Activated CD4-positive, alpha-beta T cell treated with anti-CD3 and anti-CD28 coated beads for 48 hours (primary cell): ENCODE data around the gene HOXC10.

ENCODE experiments used
- DNase-seq: peaks from one replicate; pipeline ENCODE4 v3.0.0-alpha.2; 2020

The HOXC10 gene

DNA sequence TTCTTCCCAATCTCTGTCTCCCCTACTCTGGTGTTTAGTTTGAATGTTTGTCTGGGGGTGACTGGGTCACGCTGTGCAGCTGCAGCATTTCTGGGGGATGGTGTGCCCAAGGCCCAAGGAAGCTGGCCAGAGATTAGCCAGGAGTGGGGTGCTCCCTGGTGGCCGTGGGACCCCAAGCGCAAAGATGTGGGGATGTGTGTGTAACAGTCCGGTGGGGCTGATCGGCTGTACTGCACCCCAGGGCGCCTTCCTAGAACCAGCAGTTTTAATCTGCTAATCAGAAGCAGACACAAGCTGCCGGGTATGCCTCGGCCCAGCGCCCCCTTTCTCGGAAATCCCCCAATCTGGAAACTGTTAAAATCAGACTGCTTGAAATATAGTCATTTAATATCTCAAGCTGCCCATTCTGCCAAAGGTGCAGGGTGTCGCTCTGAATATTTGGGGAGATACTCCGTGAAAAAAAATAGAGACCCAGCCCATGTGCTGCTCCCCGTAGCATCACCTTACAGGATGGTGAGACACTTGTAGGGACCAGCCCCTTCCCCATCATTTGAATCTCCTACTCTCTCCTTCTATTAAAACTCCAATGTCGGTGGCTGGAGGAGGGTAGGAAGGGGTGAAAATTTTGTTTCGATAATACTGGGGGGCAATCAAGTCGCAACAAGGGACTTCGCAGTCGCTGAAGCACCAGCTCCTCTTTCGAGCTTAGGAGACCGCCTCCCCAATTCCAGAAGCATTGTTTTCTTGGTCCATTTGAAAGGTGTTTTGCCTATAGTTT is 19.3 kb downstream of the HOXC10 start:
- DNase-seq: no peak

DNA sequence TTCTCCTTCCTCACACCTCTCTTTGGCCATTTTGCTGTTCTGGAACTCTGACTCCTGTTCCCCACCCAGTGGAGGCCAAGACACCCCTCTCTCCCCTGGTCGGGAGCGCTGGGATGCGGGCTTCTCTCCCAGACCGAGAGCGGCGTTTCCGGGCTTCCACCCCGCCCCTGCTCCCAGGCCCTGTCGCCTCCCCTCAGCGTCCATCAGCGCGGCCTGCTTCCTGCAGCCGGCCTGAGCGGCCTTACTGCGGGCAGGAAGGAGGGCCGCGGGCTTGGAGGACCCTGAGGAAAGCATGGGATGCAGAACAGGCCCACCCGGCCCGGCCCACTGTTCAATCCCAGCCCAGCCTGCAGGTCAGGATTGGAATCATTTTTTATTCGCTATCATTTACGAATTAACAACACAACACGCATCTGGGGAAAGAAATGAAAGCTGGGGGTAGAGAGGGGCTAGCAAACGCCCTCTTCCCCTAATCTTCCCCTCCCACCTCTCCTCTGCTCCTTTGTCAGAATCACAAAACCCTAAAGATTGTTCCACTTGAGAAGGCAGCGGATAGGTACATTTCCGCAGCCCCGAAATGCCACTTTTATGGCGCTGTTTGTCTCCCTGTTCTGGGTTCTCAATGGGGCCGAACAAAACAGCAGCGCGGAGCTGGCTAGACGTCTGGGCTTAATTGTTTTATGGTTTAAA is 20.0 kb downstream of the HOXC10 start:
- no peak for DNase-seq

DNA sequence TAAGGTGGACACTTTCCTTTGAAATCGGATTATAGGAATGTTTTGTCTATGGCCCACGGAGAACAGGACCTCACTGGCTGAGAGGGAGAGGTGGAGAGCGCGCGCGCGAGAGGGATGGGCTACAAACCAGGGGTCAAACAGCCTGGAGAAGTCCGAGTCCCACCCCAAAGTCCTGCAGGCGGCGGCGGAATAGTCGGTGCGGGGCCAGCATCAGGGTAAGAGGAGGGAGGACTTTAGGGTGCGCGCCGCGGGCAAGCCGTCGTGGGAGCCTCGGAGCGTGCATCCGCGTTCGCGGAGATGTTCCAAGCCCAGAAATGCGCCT is 20.5 kb downstream of the HOXC10 start:
- DNase-seq: no peak

DNA sequence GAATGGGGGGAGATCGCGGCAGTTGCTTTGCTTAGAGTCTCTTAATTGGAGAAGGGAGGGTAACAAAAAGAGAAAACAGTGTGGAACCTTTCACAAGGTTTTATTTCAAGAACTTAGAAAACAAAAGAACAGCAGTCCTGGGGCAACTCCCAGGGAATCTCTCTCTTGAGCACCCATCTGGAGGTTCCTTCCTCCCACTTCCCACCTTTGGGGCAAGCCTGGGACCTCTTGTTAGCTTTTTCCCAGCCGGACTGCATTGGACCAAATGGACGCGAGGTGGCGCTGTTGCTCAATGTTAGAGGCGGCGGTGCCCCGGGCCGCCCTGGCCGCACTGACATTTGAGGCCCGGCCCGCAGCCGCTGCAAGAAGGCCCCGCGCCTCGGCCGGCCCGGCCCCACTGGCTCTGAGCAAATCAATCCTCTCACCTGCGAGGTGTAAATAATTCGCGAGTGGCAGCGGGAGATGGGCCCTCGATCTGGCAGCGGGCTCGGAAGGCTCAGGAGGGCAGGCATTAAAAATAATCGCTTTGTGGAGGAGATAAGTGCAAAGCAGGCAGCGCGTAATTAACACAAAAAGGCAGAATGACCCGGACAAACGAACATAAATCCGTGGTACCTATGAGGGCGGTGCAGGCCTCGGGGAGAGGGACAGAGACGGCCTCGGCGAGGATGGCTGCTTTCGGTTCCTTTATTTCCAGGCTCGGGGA is 21.1 kb downstream of the HOXC10 start:
- DNase-seq: peak; percentile 89

DNA sequence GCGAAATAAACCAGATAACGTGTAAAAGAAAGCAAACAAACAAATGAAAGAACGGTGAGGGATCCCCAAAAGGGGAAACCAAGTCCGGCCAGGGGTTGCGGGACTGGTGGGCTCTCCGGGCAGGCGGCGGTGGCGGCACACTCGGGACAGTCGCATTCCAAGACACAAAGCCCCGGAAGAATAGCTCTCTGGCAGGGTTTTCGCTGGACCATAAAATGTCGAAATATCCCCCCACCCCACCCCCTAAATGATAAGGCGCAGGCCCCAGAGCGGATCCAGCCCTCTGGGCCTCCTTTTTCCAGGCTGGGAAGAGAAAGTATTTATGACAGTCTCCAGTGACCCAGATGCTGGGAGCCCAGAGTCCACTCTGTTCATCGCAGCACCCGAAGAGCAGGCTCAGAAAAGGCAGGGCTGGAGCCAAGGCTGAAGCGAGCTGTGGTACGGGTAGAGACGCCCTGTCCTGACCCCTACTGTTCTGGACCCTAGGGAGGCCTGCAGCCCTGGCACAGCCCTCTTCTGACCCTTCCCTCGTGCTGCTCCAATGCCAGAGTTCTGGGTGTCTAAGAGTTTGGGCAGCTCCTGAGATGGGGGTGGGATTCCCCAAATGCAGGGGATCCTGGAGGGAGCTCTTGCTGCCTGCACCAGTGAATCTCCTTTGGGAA is 21.7 kb downstream of the HOXC10 start:
- no peak for DNase-seq

DNA sequence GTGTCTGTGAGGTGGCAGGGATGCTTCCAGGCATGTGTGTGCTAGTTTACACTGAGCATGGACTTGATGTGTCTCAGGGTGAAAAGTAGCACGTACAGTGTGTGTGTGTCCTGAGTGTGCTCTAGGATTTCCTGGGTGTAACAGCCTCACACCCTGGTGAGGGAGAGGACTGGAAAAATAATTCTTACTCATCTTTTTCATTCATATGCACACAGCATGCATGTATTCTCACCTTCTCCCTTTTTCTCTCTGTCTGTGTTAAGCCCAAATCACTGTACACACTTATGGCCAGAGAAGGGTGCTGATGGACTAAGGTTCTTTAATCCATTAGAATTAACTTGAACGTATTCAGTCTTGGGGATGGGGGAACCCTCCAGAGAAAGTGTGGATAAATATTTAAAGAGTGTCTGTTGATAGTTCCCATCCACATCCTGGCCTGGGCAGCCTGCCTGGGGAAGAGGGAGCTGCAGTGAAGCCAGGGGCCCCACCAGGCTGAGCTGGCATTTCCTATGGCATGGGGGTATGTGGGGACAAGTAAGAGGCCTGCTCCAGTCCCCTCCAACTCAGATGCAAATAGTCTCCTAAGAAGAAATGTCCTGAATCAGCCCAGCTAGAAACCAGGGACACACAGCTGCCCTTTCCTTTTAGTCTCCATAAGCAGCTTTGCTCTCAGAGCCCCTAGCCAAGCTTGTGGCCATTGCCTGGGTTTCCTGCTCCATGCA is 22.8 kb downstream of the HOXC10 start:
- DNase-seq: no peak

DNA sequence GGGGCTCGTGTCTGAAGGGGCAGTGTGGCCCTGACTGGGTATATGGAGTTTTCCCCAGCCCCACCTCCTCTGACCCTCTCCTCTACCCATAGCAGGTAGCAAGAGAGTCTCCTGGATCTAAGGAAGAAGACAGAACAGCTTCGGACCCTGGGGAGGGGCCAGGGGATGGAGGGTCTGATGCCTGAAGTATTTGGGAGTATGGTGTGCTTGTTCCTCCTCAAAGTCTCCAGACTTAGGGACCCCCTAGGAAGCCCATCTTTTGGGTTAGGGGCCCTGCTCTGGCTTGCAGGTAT is 23.3 kb downstream of the HOXC10 start:
- DNase-seq: no peak

DNA sequence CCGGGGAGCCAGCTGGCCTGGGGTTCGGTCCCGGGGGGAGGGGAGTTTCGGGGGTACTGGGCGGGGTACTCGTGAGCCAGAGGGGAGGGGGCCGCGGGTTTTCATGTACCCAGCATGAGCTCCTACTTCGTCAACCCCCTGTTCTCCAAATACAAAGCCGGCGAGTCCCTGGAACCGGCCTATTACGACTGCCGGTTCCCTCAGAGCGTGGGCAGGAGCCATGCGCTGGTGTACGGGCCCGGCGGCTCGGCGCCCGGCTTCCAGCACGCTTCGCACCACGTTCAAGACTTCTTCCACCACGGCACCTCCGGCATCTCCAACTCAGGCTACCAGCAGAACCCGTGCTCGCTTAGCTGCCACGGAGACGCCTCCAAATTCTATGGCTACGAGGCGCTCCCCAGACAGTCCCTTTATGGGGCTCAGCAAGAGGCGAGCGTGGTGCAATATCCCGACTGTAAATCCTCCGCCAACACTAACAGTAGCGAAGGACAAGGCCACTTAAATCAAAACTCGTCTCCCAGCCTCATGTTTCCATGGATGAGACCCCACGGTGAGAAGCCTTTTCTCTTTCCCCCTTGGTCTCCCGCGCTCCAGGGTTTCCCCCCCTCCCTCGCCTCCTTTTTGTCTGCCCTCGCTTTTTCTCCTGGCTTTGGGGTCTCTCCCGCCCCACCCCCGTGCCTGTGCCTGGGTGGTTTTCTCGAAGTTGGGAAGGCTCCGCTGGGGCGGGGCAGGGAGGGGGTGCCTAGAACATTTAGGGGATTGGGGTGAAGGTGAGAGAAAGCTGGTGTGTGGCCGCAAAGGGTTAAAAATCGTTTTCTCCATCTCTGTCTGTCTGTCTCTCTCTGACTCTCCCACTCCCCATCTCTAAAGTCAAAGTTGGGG is 24.5 kb downstream of the HOXC10 start:
- DNase-seq: peak; percentile 54

DNA sequence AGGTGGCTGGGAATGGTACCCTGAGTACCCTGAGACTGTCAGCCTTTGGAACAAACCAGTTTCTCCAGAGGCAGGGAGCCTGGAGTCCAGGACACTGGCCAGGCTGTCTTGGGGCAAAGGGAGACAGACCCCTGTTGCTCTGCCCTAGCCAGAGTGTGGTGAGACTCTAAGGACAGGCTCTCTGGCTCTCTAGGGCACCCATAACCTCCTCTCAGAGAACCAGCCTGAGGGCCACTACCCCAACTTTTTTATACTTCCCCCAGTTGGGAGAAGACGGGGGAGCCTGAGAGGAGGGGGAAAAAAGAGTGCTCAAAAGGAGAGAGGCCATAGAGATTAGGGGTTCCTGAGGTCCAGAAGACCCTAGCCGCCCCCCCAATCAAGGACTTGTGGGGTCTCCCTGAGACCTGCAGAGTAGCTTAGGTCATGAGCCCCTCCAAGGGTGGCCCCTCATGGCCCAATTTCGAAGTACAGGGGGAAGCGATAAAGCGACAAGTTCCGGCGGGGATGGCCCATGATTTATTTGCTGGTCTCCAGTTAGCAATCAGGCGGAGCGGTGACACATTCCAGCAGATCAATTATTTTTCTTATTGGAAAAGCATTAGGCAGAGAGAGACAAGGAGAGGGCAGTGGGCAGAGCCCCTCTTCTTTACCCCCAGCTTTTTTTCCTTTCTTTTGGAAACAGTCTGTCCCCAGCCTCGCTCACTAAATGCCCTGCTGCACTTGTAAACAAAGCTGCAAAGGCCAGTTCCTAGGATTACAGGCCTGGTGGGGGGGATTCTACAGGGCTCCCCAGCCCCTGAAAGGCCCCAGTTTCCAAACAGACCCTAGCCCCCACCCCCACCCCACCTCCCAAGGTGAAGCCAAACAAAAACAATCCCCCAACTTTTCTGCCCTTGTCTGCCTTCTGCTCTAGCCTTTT is 25.4 kb downstream of the HOXC10 start:
- DNase-seq: no peak

DNA sequence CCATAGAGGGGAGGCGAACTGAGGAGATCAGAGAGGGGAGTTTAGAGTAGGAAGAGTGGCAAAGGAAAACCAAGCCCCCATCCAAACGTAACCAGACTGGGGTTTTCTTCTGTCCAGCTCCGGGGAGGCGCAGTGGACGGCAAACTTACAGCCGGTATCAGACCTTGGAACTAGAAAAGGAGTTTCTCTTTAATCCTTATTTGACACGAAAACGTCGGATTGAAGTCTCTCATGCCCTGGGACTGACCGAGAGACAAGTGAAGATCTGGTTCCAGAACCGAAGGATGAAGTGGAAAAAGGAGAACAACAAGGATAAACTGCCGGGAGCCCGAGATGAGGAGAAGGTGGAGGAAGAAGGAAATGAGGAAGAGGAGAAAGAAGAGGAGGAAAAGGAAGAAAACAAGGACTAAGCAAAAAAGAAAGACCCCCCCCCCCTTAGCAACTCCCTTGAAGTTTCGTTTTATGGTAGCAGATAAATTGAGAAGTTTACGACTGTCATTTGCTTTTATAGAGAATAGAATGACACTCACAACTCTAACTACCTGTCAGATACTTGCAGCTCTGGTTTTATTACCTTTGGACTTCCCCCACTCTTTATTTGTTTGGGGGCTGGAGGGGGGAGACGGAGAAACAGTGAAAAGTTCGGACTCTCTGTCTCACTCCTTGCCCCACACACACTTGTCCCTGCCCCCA is 26.2 kb downstream of the HOXC10 start:
- DNase-seq: no peak

DNA sequence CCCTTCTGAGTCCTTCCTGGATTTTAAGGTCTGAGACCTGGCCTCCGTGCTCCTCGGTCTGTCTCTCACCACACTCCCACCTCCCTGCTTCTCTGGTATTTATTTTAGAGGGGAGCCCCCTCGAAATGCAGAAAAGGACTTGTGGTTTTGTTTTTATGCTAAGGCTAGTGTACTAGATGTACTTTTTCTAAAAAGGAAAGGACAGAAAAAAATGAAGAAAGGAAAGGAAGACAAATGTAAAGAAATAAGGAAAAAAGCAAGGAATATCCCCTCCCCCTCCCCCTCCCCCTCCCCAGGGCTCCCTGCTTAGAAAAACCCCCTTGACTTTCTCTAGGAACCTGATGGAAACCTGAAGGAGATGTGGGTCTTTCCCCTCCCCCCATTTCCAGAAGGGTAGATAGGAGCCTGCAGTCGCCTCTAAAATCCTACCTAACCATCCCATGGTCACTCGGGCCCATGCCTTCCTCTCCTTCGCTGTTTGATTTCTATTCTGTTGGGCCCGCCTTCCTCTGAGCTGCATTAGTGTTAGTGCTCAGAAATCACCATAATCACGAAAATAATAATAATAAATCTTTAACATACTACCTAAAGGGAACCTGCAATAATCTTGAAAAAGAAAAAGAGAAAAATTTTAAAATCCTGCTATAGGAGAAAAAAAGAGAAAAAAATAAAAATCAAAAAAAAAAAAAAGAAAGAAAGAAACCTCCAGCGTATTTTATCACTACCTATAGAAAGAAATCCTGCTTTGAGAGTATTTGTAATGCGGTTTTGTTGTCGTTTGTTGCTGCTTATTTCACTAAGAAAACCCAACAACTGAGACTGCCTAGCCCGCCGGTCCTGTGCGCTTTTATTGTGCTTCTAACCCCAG is 27.0 kb downstream of the HOXC10 start:
- DNase-seq: no peak

DNA sequence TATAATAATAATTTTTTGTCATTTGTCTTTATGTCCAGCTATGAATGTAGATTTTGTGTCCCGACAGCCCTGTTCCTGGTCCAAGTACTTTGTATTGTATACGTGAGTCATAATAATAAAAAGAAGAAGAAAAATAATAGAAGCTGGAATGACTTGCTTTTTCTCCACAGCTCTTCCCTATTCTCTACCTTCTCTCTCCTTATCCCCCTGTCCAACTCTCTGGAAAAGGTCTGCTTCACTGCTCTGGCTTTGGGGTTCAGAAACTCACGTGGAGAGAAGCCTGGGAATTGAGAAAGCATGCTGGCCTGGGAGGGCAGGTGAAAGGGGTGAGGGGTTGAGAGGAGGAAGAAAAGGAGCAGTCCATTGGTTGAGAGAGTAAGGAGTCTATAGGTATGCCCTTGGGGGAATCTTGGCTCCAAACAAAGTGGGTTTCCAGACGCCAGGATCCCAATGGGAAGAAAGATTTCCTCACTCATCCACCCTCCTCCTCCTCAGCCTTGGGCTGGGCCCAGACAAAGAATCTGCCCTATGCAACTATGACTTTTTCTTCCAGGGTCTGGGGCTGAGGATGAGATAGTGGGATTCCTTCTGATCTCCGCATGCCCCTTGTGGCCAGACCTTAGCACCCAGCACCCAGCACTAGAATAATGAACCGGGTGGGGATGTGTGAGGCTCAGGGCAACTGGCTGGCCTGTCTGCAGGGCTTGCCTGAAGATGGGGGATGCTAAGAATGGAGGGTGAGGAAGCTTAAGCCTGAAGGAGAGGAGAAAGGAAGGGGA is 27.9 kb downstream of the HOXC10 start:
- DNase-seq: no peak

DNA sequence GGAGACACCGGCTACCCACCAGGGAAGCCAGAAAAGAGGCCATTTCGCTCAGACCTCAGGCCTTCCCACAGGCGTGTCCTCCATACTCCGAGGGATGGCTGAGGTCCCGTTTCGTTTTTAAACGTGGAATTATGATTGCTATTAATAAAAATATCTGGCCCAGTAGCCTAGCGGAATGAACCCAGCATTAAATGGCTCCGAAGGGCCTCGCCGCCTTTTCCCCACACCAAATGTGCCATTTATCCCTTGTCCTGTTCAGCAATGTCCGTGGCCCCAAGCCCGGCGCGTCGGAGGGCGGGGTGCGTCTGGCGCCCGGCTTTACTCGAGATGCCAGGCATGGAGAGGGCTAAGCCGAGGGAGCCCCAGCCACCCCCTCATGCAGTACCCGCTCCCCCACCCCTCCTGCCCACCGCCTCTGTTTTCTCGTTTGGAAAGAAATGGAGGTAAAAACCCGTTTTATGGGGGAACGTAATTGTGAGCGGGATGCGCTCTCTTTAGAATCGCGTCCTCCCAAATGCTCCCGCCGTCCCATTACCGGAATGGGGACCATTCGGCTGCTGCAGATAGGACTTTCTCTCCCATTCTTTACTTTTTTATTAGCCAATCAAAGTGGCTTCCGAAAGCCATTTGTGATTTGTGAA is 29.6 kb downstream of the HOXC10 start:
- DNase-seq: no peak

DNA sequence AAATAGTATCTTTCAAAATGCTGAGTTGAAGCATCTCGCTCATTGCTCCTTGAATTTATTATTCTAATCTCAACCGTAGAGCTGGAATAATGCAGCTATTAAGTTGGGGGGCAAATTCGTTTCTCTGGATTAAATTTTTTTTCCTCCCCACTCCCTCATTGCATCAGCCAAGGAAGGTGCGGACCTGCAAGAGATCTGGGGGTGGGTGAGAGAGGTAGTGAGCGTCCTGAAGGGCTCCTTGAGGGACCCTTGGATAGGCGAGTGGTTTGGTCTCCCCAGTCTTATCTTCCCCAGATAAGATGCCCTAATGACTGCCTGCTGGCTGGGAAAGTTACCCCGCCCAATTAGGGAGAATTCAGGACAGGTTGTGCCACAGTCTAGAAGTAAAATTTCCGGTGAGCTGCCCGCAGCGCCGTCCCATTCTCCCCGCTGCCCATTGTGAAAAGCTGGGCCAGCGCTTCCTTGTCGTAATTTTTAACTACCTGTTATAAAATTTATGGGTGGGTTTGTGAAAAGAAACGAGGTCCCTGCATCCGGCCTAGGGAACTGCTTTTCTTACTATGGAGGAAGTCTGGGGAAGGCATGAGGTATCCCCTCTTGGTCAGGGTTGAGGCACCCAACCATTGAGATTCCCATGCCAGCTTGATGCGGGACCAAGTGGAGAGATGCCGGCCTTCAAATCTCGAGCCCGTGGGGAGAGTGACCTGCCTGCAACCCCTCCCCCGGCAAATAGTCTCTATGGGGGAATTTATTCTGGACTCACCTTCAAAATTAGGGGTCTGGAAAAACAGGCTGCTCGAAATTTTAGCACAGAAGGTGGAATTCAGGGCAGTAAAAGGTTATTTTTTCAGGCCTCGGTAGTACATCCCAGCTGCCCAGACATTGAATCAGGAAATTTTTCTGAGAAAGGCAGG is 30.3 kb downstream of the HOXC10 start:
- DNase-seq: no peak

DNA sequence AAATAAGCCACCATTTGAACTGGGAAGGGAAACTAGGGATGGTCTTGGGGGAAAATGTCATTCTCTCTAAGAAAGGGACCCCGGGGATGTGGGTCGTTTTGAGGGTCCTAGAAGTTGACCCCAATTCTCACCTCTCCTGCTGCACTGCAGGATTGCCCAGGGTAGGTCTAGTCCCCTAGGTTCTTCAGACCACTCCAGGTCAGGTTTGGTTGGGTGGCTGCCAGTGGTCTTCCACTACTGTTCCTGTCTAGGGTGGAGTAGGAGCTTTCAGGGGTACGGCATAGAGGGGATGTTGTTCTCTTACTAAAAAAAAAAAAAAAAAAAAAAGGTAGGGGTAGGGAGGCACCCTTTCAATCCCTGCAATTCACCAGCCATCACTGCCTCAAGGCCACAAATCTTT is 31.1 kb downstream of the HOXC10 start:
- DNase-seq: no peak

DNA sequence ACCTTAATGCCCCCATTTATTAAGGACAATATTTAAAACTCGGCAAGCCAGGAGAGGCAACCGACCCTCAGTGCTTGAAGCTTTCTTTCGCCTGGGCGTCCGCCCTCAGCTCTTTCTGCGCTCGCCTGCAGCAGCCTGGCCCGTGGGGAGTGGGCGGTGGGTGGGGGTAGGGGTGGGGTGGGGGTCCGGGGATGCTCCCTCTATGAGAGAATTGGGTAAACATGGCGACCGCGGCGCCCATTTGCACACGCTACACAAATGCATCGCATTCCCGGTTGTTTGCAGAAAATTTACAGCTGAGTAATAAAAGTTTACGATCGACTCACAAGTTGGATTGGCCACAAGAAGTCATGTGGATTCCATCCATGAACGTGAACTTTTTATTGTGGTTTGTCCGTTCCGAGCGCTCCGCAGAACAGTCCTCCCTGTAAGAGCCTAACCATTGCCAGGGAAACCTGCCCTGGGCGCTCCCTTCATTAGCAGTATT is 31.6 kb downstream of the HOXC10 start:
- DNase-seq: no peak
